Neural cell (in vitro differentiated cells): Measurements from ENCODE around the gene SERTAD2.

Experiments
- CTCF ChIP-seq: fragments of 450-650 bp; IDR thresholded peaks from 2 replicates; pipeline ENCODE4 v1.5.1; 2014; ENCODE audit warnings: antibody characterized with exemption, mild to moderate bottlenecking, moderate library complexity; ENCODE audit not compliant: poor library complexity, severe bottlenecking
- POLR2AphosphoS5 ChIP-seq: IDR thresholded peaks from 2 replicates; pipeline ENCODE4 v1.6.1; 2012

GRCh38 chr2:64653109-64654062, at the start of gene SERTAD2:
- TF ChIP-seq POLR2AphosphoS5, result peak; percentile 54
- TF ChIP-seq CTCF, result peak; percentile 54
